Nephron (organoid): Measurements from ENCODE around the gene BRD3OS.

Experiments used
- H3K27ac Mint-ChIP-seq, 3 experiments: 2 replicates each; pipeline ENCODE4 v1.8.0; 2020; ENCODE audit warnings: mixed read lengths in 3 of 3, mild to moderate bottlenecking in 2 of 3, moderate library complexity in 1 of 3
- H3K27me3 Mint-ChIP-seq: 2 replicates; pipeline ENCODE4 v1.8.0; 2021; ENCODE audit warnings: low read depth, mild to moderate bottlenecking, moderate library complexity, mixed read lengths
- H3K36me3 Mint-ChIP-seq: 2 replicates; pipeline ENCODE4 v1.8.0; 2020; ENCODE audit warnings: low read depth, mixed read lengths
- H3K4me1 Mint-ChIP-seq: 2 replicates; pipeline ENCODE4 v1.8.0; 2020; ENCODE audit warnings: mixed read lengths
- H3K4me3 Mint-ChIP-seq, 3 experiments: 2 replicates each; pipeline ENCODE4 v1.8.0; 2020; ENCODE audit warnings: mild to moderate bottlenecking in 3 of 3, mixed read lengths in 3 of 3, moderate library complexity in 2 of 3
- H3K9me3 Mint-ChIP-seq: 2 replicates; pipeline ENCODE4 v1.8.0; 2020; ENCODE audit warnings: mixed read lengths
- CTCF ChIP-seq, 3 experiments: fragments of 200-600 bp; sonication (generic); IDR thresholded peaks; one replicate each; pipeline ENCODE4 v1.5.0; 2021; ENCODE audit warnings: antibody characterized with exemption in 3 of 3; ENCODE audit not compliant: unreplicated experiment in 3 of 3

The BRD3OS gene

GRCh38 chr9:134007571-134007970 is 17.7 kb upstream of the BRD3OS start:
- Mint-ChIP-seq H3K4me3 (no peak overlapping the region), H3K4me1 (peaks cover 7% of the 10 kb centered on the region), H3K27ac (no peak overlapping the region), H3K36me3 (peaks cover 11% of the 10 kb centered on the region), H3K9me3 (peaks cover 6% of the 10 kb centered on the region), H3K27me3 (peaks cover 20% of the 10 kb centered on the region)
- TF ChIP-seq CTCF (IDR thresholded peaks at IDR 0.05; ENCODE audit: unreplicated experiment in 3 of 3) = no peak

- H3K36me3 Mint-ChIP-seq = peaks cover 20% of the 10 kb centered on the region
- H3K9me3 Mint-ChIP-seq = peaks cover 15% of the 10 kb centered on the region
- H3K4me3 Mint-ChIP-seq = no peak overlapping the region
- H3K27me3 Mint-ChIP-seq = peaks cover 16% of the 10 kb centered on the region
- peaks cover 7% of the 10 kb centered on the region for H3K4me1 Mint-ChIP-seq
- H3K27ac Mint-ChIP-seq = no peak overlapping the region
- no peak for TF ChIP-seq CTCF (IDR thresholded peaks at IDR 0.05; ENCODE audit: unreplicated experiment in 3 of 3)
Observed at GRCh38 chr9:134010310-134011173, 14.7 kb upstream of the BRD3OS start.

- Mint-ChIP-seq H3K4me1 (peaks cover 7% of the 10 kb centered on the region), H3K4me3 (no peak overlapping the region), H3K27ac (no peak overlapping the region), H3K36me3 (peaks cover 20% of the 10 kb centered on the region), H3K27me3 (peaks cover 16% of the 10 kb centered on the region), H3K9me3 (peaks cover 16% of the 10 kb centered on the region)
- no peak for TF ChIP-seq CTCF (IDR thresholded peaks at IDR 0.05; ENCODE audit: unreplicated experiment in 3 of 3)
Observed at GRCh38 chr9:134011401-134011800, 13.9 kb upstream of the BRD3OS start.

GRCh38 chr9:134014946-134015345 is 10.3 kb upstream of the BRD3OS start:
- Mint-ChIP-seq H3K36me3 (peaks cover 23% of the 10 kb centered on the region), H3K4me3 (no peak overlapping the region), H3K9me3 (peaks cover 17% of the 10 kb centered on the region), H3K27ac (no peak overlapping the region), H3K4me1 (no peaks in the 10 kb centered on the region), H3K27me3 (peaks cover 3% of the 10 kb centered on the region)
- TF ChIP-seq CTCF (IDR thresholded peaks at IDR 0.05; ENCODE audit: unreplicated experiment in 3 of 3) = no peak

- Mint-ChIP-seq H3K27ac (peak overlapping the region; percentile 61 to 85 (median 84)), H3K27me3 (no peaks in the 10 kb centered on the region), H3K4me3 (peak overlapping the region; percentile 82 to 85 (median 84)), H3K36me3 (peaks cover 21% of the 10 kb centered on the region), H3K4me1 (no peaks in the 10 kb centered on the region), H3K9me3 (no peaks in the 10 kb centered on the region)
- TF ChIP-seq CTCF (IDR thresholded peaks at IDR 0.05; ENCODE audit: unreplicated experiment in 3 of 3) = no peak
Observed at GRCh38 chr9:134024214-134024792, 978 bp upstream of the BRD3OS start.
